ENCODE results near the gene TMEM255B.
A peak's percentile ranks its signal among the peaks of the same experiment; 100 is the strongest.

Gene TMEM255B

GRCh38 chr13:113809934-113810333 is 50.9 kb downstream of the TMEM255B start:
- in situ Hi-C loops (cut with MboI; ENCODE audit: low pct_unique_long_range_greater_than_20kb, low sequenced_read_pairs): no loop called here
- DNase-seq: no peak

DNA sequence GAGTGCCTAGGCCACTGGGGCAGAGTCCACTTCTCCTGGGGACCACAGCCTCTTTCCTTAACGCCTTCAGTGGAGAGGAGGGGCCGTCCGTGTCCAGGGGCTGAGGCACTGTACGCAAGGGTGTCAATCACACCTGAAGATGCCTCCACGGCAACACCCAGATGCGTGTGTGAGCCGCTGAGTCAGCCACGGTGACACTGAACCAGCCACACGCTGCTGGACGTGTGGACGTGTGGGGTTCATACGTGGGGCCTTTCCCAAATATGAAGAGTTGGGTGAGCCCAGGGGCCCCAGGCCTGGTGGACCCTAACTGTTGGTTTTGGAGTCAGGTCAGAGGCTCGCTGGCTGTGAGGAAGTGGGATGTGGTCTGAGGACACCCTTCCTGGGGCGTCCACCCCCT is 51.6 kb downstream of the TMEM255B start:
- no peak for DNase-seq
- in situ Hi-C loops (cut with MboI; ENCODE audit: low pct_unique_long_range_greater_than_20kb, low sequenced_read_pairs): no loop called here

DNA sequence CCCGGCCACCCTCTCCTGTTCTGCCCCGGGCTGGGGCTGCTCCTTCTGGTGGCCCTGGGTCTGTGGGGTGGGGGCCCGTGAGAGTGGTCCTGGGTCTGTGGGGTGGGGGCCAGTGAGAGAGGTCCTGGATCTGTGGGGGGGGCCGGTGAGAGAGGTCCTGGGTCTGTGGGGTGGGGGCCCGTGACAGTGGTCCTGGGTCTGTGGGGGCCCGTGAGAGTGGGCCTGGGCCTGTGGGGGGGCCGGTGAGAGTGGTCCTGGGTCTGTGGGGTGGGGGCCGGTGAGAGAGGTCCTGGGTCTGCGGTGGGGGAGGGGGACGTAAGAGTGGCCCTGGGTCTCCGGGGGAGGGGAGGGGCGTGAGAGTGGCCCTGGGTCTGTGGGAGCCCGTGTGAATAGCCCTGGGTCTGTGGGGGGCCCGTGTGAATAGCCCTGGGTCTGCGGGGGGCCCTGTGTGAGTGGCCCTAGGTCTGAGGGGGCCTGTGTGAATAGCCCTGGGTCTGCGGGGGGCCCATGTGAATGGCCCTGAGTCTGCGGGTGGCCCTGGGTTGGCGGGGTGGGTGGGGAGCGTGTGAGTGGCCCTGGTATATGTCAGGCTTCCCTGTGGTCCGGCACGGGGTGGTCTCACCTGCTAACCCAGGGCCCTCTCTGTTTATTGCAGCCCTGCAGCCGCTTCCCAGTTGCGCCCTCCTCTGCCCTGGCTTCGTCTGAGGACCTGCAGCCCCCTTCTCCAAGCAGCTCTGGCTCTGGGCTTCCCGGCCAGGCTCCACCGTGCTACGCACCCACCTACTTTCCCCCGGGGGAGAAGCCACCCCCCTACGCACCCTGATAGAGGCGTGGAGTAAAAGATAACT is 52.3 kb downstream of the TMEM255B start:
- in situ Hi-C loops (cut with MboI; ENCODE audit: low pct_unique_long_range_greater_than_20kb, low sequenced_read_pairs): no loop called here
- no peak for DNase-seq

DNA sequence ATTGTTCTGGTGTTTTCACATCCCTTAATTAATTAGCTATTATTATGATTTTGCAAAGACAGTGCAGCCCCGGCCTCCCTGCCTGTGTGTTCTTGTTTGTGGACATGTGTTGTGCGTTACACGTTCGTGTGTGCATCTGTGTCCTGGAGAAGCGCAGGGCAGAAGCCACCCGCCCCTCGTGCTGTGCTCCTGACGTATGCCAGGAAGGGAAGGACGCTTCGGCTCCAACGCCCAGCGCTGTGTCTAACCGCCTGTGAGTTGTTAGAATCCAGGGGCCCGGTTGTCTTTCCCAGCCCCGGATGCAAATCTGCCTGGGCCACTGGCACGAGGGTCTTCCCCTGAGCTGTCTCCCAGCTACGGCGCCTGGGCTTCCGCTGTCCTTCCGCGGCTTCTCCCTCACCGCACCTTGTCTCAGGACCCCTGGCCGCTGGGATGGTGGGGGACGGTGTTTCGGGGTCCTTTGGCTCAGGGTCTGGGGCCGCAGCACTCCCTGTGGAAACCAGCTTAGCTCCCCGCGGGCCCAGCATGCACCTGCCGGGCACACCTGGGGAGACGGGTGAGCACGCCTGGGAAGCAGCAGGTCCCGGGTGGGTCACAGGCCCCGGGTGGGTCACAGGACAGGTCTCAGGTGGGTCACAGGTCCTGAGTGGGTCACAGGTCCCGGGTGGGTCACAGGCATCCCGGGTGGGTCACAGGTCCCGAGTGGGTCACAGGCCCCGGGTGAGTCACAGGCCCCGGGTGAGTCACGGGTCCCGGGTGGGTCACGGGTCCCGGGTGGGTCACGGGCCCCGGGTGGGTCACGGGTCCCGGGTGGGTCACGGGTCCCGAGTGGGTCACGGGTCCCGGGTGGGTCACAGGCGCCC is 53.4 kb downstream of the TMEM255B start:
- in situ Hi-C loops (cut with MboI; ENCODE audit: low pct_unique_long_range_greater_than_20kb, low sequenced_read_pairs): no loop called here
- no peak for DNase-seq

- in situ Hi-C loops (cut with MboI; ENCODE audit: low pct_unique_long_range_greater_than_20kb, low sequenced_read_pairs): no loop called here
Measured at GRCh38 chr13:113813070-113813748, 54.2 kb downstream of the TMEM255B start.

GRCh38 chr13:113813749-113814434 is 54.9 kb downstream of the TMEM255B start:
- DNase-seq: no peak

More at GRCh38 chr13:113813070-113813748, 54.2 kb downstream of the TMEM255B start:
- DNase-seq: no peak

GRCh38 chr13:113814435-113814821 is 55.4 kb downstream of the TMEM255B start:
- no peak for DNase-seq
- in situ Hi-C loops (cut with MboI; ENCODE audit: low pct_unique_long_range_greater_than_20kb, low sequenced_read_pairs): no loop called here

More at GRCh38 chr13:113813749-113814434, 54.9 kb downstream of the TMEM255B start:
- in situ Hi-C loops (cut with MboI; ENCODE audit: low pct_unique_long_range_greater_than_20kb, low sequenced_read_pairs): no loop called here

DNA sequence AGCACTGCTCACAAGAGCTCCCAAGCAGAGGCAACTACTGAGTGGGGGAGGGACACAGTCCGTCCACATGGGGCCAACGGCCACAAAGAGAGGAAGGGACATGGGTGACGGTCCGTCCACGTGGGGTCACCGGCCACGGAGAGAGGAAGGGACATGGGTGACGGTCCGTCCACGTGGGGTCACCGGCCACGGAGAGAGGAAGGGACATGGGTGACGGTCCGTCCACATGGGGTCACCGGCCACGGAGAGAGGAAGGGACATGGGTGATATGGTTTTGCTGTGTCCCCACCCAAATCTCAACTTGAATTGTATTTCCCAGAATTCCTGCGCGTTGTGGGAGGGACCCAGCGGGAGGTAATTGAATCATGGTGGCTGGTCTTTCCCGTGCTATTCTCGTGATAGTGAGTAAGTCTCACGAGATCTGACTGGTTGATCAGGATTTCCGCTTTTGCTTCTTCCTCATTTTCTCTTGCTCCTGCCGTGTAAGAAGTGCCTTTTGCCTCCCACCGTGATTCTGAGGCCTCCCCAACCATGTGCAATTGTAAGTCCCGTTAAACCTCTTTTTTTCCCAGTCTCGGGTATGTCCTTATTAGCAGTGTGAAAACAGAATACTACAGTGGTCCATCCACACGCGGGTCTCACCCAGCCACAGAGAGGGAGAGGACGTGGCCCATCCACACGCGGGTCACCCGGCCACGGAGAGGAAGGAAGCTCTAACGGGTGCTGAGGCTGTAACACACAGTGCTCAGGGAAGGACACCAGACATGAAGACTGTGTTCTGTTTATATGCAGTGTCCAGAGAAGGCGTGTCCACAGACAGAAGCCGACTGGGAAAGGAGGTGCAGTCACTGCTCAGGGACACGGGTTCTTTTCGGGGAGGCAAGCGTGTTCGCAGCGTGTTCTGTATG is 56.4 kb downstream of the TMEM255B start:
- in situ Hi-C loops (cut with MboI; ENCODE audit: low pct_unique_long_range_greater_than_20kb, low sequenced_read_pairs): no loop called here
- peak; percentile 94 for DNase-seq

DNA sequence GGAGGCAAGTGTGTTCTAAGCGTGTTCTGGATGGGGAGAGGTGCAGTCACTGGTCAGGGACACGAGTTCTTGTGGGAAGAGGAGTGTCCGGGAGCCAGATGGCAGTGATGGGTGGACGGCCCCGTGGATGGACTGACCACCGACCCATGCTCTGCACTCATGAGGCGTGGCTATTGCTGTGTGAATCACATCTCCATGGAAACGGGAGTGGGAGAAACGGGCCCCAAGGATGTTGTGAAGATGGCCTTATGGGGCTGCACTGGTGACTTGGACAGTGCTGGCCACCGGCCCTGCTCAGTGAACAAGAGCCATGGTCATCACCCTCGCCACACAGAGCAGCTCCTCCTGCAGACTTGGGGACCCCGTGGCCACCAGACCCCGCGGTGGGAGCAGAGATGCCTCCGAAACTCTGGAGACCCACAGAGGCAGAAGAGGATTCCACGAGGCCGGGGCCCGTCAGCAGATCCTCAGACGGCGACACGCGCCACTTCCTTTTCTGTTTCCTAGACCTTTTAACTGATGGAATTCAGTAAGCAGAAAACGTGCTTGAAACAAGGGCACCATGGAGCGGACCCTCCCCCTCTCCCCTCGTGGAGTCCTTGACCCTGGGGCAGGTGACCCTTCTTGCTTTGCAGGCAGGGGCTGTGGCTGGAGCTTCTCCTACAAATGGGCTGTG is 57.4 kb downstream of the TMEM255B start:
- DNase-seq: no peak
- in situ Hi-C loops (cut with MboI; ENCODE audit: low pct_unique_long_range_greater_than_20kb, low sequenced_read_pairs): no loop called here

GRCh38 chr13:113816946-113817859 is 58.2 kb downstream of the TMEM255B start:
- in situ Hi-C loops (cut with MboI; ENCODE audit: low pct_unique_long_range_greater_than_20kb, low sequenced_read_pairs): no loop called here
- peak; percentile 48 for DNase-seq

DNA sequence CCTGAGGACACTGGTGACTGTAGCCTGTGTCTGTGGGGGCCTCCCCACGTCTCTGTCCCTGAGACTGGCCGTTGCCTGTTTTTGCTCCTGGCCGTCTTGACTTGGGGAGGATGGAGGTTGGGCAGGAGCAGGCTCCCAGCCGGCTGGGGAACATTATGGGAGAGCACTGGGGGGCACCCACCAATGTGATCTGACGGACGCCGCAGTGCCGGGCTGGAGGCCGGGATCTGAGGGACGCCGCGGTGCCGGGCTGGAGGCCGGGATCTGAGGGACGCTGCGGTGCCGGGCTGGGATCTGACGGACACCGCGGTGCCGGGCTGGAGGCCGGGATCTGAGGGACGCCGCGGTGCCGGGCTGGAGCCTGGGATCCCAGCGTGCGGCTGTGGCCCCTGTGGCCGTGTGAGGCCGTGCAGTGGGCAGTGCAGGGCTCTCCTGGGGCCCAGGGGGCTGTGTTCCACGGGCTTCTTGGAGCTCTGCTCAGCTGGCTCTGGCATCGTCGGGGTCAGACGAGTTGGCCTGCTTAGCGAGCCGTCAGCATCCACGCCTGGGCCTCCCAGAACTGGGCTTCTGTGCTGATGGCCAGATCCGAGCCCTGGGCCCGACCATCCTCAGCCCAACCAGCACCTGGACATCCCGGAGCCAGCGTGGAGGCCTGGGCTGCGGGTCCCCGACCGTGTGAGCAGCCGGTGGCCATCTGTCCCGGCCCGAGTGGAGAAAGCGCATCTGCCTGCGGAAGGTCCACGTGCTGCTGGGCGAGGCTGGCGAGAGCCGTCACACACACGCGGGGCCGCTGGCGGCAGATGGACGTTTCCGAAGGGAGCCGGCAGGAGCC is 59.0 kb downstream of the TMEM255B start:
- in situ Hi-C loops (cut with MboI; ENCODE audit: low pct_unique_long_range_greater_than_20kb, low sequenced_read_pairs): no loop called here
- no peak for DNase-seq

DNA sequence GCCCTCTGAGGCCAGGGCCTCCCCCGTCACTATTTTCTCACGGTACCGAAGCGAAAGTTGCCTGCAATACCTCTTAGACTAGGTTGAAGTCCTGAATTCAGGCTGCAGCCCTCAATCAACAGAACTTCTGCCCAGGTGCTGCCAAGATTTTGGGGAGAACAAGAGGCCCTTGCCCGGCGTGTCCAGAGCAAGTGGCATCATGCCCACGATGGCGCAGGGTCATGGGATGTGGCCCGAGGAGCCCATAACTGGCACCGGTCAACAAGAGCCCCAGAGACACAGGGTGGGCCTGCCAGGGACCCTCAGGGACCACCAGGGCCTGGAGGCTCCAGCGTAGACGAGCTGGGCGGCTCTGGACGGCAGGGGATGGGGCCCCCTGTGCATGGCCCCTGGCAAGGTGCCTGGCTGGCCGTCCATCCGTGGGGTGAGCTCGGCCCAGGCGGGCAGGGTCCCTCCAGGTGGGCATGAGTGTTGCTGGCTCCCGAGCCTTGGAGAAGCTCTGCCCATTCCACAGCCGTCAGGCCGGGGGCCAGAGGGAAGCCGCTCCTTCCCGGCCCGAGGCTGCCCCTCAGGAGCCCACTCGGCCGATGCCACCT is 59.8 kb downstream of the TMEM255B start:
- in situ Hi-C loops (cut with MboI; ENCODE audit: low pct_unique_long_range_greater_than_20kb, low sequenced_read_pairs): no loop called here

DNA sequence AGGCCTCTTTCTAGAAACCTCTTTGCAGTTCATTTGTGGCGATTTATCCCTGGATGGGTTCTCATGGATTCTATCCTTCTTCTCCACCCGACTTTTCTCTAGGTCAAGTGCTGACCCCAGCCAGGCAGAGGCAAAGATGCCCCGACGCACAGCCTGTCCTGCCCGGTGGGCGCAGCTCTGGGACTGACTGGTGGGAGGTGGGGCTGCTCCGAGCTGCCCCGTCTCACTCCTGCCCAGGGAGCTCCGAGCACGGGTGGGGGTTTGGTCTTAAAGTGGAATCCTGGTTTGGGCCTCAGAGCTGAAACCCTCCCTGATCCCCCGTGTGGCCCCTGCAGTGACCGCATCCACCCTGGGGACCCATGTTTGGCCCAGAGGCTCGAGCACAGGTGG is 60.3 kb downstream of the TMEM255B start:
- in situ Hi-C loops (cut with MboI; ENCODE audit: low pct_unique_long_range_greater_than_20kb, low sequenced_read_pairs): no loop called here
- no peak for DNase-seq

More for the DNA sequence above, 59.8 kb downstream of the TMEM255B start:
- no peak for DNase-seq

DNA sequence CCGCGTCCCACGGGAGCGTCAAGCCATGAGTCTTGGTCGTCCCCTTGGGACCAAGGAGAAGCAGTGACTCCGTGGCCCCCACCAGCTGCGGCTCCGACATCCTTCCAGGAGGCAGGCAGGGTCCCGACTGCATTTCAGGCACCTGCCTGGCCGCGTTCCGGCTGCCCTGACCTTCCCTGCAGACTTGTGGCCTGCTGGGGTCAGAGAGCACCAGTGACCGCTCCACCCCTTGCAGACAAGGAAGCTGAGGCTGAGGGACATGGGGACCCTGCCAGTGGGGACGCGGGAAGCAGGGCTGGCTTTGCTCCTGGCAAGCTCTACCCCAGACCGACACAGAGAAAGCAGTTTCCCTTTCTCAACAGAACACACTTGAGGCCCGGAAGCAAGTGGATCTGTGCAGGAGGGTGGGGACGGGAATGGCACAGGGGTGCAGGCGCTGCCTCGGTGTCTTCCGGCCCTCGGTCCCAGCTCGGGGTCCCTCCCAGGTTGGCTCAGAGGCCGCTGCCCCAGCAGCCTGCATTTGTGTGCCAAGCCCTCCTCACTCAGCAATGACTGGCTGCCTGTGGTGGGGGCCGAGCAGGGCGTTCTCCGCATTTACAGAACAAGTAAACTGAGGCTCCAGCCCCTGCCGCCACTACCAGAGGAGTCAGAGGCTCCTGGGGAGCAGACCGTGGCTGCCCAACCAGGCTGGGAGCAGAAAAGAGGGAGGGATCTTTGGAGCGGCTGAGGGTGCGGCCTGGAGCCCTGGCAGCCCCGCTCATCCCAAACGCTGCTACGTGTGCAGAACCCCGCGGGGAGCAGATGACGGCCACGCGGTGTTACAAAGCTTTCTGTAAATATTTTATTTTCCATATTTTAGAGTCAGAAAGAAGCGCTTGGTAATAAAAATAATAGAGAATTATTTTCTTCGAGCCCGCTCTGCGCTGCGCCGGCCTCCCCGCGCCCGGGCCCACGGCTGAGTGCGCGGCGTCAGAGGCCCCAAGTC is 61.0 kb downstream of the TMEM255B start:
- DNase-seq: no peak
- in situ Hi-C loops (cut with MboI; ENCODE audit: low pct_unique_long_range_greater_than_20kb, low sequenced_read_pairs): no loop called here

All from KBM-7 (cell line).